ENCODE measurements around the gene DVL3.
"Not testable (repeated sequence)": the region's sequence is repeated elsewhere in the genome, so short reads cannot be mapped to it uniquely, and the experiment has no call there.

DNA sequence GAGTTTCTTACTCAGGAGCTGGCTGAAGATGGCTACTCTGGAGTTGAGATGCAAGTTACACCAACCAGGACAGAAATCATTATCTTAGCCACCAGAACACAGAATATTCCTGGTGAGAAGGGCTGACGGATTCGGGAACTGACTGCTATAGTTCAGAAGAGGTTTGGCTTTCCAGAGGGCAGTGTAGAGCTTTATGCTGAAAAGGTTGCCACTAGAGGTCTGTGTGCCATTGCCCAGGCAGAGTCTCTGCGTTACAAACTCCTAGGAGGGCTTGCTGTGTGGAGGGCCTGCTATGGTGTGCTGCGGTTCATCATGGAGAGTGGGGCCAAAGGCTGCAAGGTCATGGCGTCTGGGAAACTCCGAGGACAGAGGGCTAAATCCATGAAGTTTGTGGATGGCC, 5.4 kb upstream of the DVL3 start:
- TF ChIP-seq CTCF (IDR thresholded peaks at IDR 0.05; ENCODE audit: low read length): peak; percentile 56
- not testable (repeated sequence) for TF ChIP-seq EZH2 (IDR thresholded peaks at IDR 0.05; ENCODE audit: borderline replicate concordance, low read length)

Data from OCI-LY1 (cell line).